ENCODE data around the gene SCPEP1. TPM values are rescaled to one million over a fixed set of nuclear protein-coding genes. Genes with fewer than 3 reads are reported as not detected.

Gene SCPEP1
- total and polyA plus RNA-seq, 2 of the 13 experiments (the other 11 are each of a cell fraction or from before 2014, with no cell fraction given), result 24.3 to 27.3 TPM

GRCh38 chr17:56983366-56983765 is 5.4 kb downstream of the SCPEP1 start:
- CTCF ChIA-PET (ENCODE audit: low intra/inter-chr PET ratio, low total read pairs), result no interaction called here
- no peak overlapping the region for H3K4me3 ChIP-seq (replicated peaks in 1 of 3; ENCODE audit: insufficient read depth in 1 of 3, low read depth in 2 of 3, low read length in 3 of 3)
- no peaks in the 10 kb centered on the region for H3K9me3 ChIP-seq (ENCODE audit: low read length)
- H3K36me3 ChIP-seq (replicated peaks in 1 of 2; ENCODE audit: control insufficient read depth in 1 of 2, insufficient read depth in 2 of 2, low read length in 2 of 2), result no peaks in the 10 kb centered on the region; a peak in 2 of 5 replicates
- POLR2A ChIA-PET, result no interaction called here
- WGBS (ENCODE audit: low lambda C conversion rate), result 64% methylated on average over 3 of the region's 3 CpGs
- in situ Hi-C loops (cut with HindIII; ENCODE audit: extremely low pct_ligation_motif_present, low pct_unique_long_range_greater_than_20kb), result no loop called here
- H3K4me2 ChIP-seq (ENCODE audit: low read depth, low read length), result no peak overlapping the region
- FAIRE-seq (no peak), DNase-seq (ENCODE audit: low spot score) (no peak), ATAC-seq (no peak)
- no peak overlapping the region for H3K27ac ChIP-seq (ENCODE audit: extremely low read length, insufficient read depth, low read length)
- BruUV-seq (replicated peaks), result no TSS peak
- H3K27me3 ChIP-seq (ENCODE audit: control insufficient read depth in 1 of 2, insufficient read depth in 2 of 2, low read length in 2 of 2), result no peaks in the 10 kb centered on the region
- no peaks in the 10 kb centered on the region for H3K79me2 ChIP-seq (ENCODE audit: insufficient read depth, low read length)
- intact Hi-C loops (cut with micrococcal nuclease; ENCODE audit: unreplicated experiment), result no loop called here
- no peak for TF ChIP-seq NR2C2 (CRISPR knock-in tag; IDR thresholded peaks at IDR 0.05; ENCODE audit: borderline replicate concordance)
- no peak for TF ChIP-seq ZMAT3 (CRISPR knock-in tag; conservative IDR thresholded peaks at IDR 0.05)
- no peak for TF ChIP-seq KDM5A (IDR thresholded peaks at IDR 0.05; ENCODE audit: borderline replicate concordance, low read length)
- no peak for TF ChIP-seq ZBTB10 (CRISPR knock-in tag; IDR thresholded peaks at IDR 0.05; ENCODE audit: borderline replicate concordance)
- TF ChIP-seq ZNF331 (CRISPR knock-in tag; IDR thresholded peaks at IDR 0.05), result no peak
- TF ChIP-seq KDM4B (CRISPR knock-in tag; IDR thresholded peaks at IDR 0.05), result no peak
- TF ChIP-seq ZSCAN9 (CRISPR knock-in tag; IDR thresholded peaks at IDR 0.05; ENCODE audit: borderline replicate concordance), result no peak
- no peak for TF ChIP-seq REST (IDR thresholded peaks at IDR 0.05; ENCODE audit: borderline replicate concordance in 1 of 2, low read depth in 1 of 2, low read length in 2 of 2)
- no peak for TF ChIP-seq KDM6A (CRISPR knock-in tag; IDR thresholded peaks at IDR 0.05; ENCODE audit: low read depth)
- TF ChIP-seq HMG20B (CRISPR knock-in tag; conservative IDR thresholded peaks at IDR 0.05), result no peak
- H2AFZ ChIP-seq (ENCODE audit: low read length), result no peak overlapping the region
- peaks cover 22% of the 10 kb centered on the region for H3K4me1 ChIP-seq (ENCODE audit: insufficient read depth, low read length)
- H4K20me1 ChIP-seq (ENCODE audit: insufficient read depth, low read length), result no peaks in the 10 kb centered on the region
- no peak overlapping the region for H3K9ac ChIP-seq (ENCODE audit: insufficient read depth, low read depth, low read length)
